ENCODE data around the gene NELL2. TPM values are rescaled to one million over a fixed set of nuclear protein-coding genes. Genes with fewer than 3 reads are reported as not detected.
"Not testable (repeated sequence)": the region's sequence is repeated elsewhere in the genome, so short reads cannot be mapped to it uniquely, and the experiment has no call there.

NELL2 gene
- total RNA-seq, 1 donor, result 208 TPM

- H3K9me3 ChIP-seq (ENCODE audit: low read depth, low read length), result no peaks in the 10 kb centered on the region
- H3K4me3 ChIP-seq (ENCODE audit: low read length), result no peak overlapping the region
- no peaks in the 10 kb centered on the region for H3K4me1 ChIP-seq (ENCODE audit: insufficient read depth, low read length)
- no peaks in the 10 kb centered on the region for H3K27me3 ChIP-seq (ENCODE audit: insufficient read depth, low read length)
Measured at GRCh38 chr12:44708218-44708617, 167.9 kb downstream of the NELL2 start.

- Histone ChIP-seq H3K9me3 (ENCODE audit: low read depth, low read length) (no peaks in the 10 kb centered on the region), H3K27me3 (ENCODE audit: insufficient read depth, low read length) (no peaks in the 10 kb centered on the region), H3K4me3 (ENCODE audit: low read length) (no peak overlapping the region), H3K4me1 (ENCODE audit: insufficient read depth, low read length) (no peaks in the 10 kb centered on the region)
Measured at GRCh38 chr12:44703182-44703910, 172.8 kb downstream of the NELL2 start.

- Histone ChIP-seq H3K4me3 (ENCODE audit: low read length) (no peak overlapping the region), H3K9me3 (ENCODE audit: low read depth, low read length) (no peaks in the 10 kb centered on the region), H3K4me1 (ENCODE audit: insufficient read depth, low read length) (no peaks in the 10 kb centered on the region), H3K27me3 (ENCODE audit: insufficient read depth, low read length) (no peaks in the 10 kb centered on the region)
Measured at GRCh38 chr12:44697511-44697910, 178.6 kb downstream of the NELL2 start.

- Histone ChIP-seq H3K9me3 (ENCODE audit: low read depth, low read length) (no peaks in the 10 kb centered on the region), H3K4me3 (ENCODE audit: low read length) (no peak overlapping the region), H3K4me1 (ENCODE audit: insufficient read depth, low read length) (no peaks in the 10 kb centered on the region), H3K27me3 (ENCODE audit: insufficient read depth, low read length) (no peaks in the 10 kb centered on the region)
Measured at GRCh38 chr12:44696542-44696941, 179.6 kb downstream of the NELL2 start.

GRCh38 chr12:44694017-44694416 is 182.1 kb downstream of the NELL2 start:
- Histone ChIP-seq H3K4me3 (ENCODE audit: low read length) (no peak overlapping the region), H3K4me1 (ENCODE audit: insufficient read depth, low read length) (no peaks in the 10 kb centered on the region), H3K9me3 (ENCODE audit: low read depth, low read length) (no peaks in the 10 kb centered on the region), H3K27me3 (ENCODE audit: insufficient read depth, low read length) (no peaks in the 10 kb centered on the region)

- H3K4me1 ChIP-seq (ENCODE audit: insufficient read depth, low read length), result no peaks in the 10 kb centered on the region
- H3K27me3 ChIP-seq (ENCODE audit: insufficient read depth, low read length), result no peaks in the 10 kb centered on the region
- H3K9me3 ChIP-seq (ENCODE audit: low read depth, low read length), result no peaks in the 10 kb centered on the region
- H3K4me3 ChIP-seq (ENCODE audit: low read length), result no peak overlapping the region
Measured at GRCh38 chr12:44689587-44689986, 186.5 kb downstream of the NELL2 start.

GRCh38 chr12:44686821-44687432 is 189.2 kb downstream of the NELL2 start:
- H3K4me1 ChIP-seq (ENCODE audit: insufficient read depth, low read length); H3K27me3 ChIP-seq (ENCODE audit: insufficient read depth, low read length); H3K4me3 ChIP-seq (ENCODE audit: low read length); H3K9me3 ChIP-seq (ENCODE audit: low read depth, low read length): not testable (repeated sequence)

- Histone ChIP-seq H3K4me3 (ENCODE audit: low read length) (no peak overlapping the region), H3K4me1 (ENCODE audit: insufficient read depth, low read length) (no peaks in the 10 kb centered on the region), H3K27me3 (ENCODE audit: insufficient read depth, low read length) (no peaks in the 10 kb centered on the region), H3K9me3 (ENCODE audit: low read depth, low read length) (no peaks in the 10 kb centered on the region)
Measured at GRCh38 chr12:44677724-44678123, 198.4 kb downstream of the NELL2 start.

GRCh38 chr12:44674875-44675274 is 201.2 kb downstream of the NELL2 start:
- Histone ChIP-seq H3K4me1 (ENCODE audit: insufficient read depth, low read length) (no peaks in the 10 kb centered on the region), H3K27me3 (ENCODE audit: insufficient read depth, low read length) (no peaks in the 10 kb centered on the region), H3K9me3 (ENCODE audit: low read depth, low read length) (peaks cover 3% of the 10 kb centered on the region), H3K4me3 (ENCODE audit: low read length) (no peak overlapping the region)

- Histone ChIP-seq H3K27me3 (ENCODE audit: insufficient read depth, low read length) (no peaks in the 10 kb centered on the region), H3K4me3 (ENCODE audit: low read length) (no peak overlapping the region), H3K4me1 (ENCODE audit: insufficient read depth, low read length) (no peaks in the 10 kb centered on the region), H3K9me3 (ENCODE audit: low read depth, low read length) (peaks cover 5% of the 10 kb centered on the region)
Measured at GRCh38 chr12:44673811-44674210, 202.3 kb downstream of the NELL2 start.

GRCh38 chr12:44672042-44672441 is 204.1 kb downstream of the NELL2 start:
- Histone ChIP-seq H3K4me3 (ENCODE audit: low read length) (no peak overlapping the region), H3K27me3 (ENCODE audit: insufficient read depth, low read length) (no peaks in the 10 kb centered on the region), H3K4me1 (ENCODE audit: insufficient read depth, low read length) (no peaks in the 10 kb centered on the region), H3K9me3 (ENCODE audit: low read depth, low read length) (peaks cover 5% of the 10 kb centered on the region)

GRCh38 chr12:44668443-44668842 is 207.7 kb downstream of the NELL2 start:
- Histone ChIP-seq H3K4me1 (ENCODE audit: insufficient read depth, low read length) (no peaks in the 10 kb centered on the region), H3K9me3 (ENCODE audit: low read depth, low read length) (peaks cover 5% of the 10 kb centered on the region), H3K4me3 (ENCODE audit: low read length) (no peak overlapping the region), H3K27me3 (ENCODE audit: insufficient read depth, low read length) (no peaks in the 10 kb centered on the region)

GRCh38 chr12:44667461-44667860 is 208.7 kb downstream of the NELL2 start:
- Histone ChIP-seq H3K27me3 (ENCODE audit: insufficient read depth, low read length) (no peaks in the 10 kb centered on the region), H3K4me3 (ENCODE audit: low read length) (no peak overlapping the region), H3K9me3 (ENCODE audit: low read depth, low read length) (peaks cover 5% of the 10 kb centered on the region), H3K4me1 (ENCODE audit: insufficient read depth, low read length) (no peaks in the 10 kb centered on the region)

- Histone ChIP-seq H3K9me3 (ENCODE audit: low read depth, low read length) (no peaks in the 10 kb centered on the region), H3K4me3 (ENCODE audit: low read length) (no peak overlapping the region), H3K27me3 (ENCODE audit: insufficient read depth, low read length) (no peaks in the 10 kb centered on the region), H3K4me1 (ENCODE audit: insufficient read depth, low read length) (no peaks in the 10 kb centered on the region)
Measured at GRCh38 chr12:44663291-44663690, 212.8 kb downstream of the NELL2 start.

GRCh38 chr12:44655846-44656245 is 220.3 kb downstream of the NELL2 start:
- no peaks in the 10 kb centered on the region for H3K4me1 ChIP-seq (ENCODE audit: insufficient read depth, low read length)
- H3K9me3 ChIP-seq (ENCODE audit: low read depth, low read length), result no peaks in the 10 kb centered on the region
- H3K4me3 ChIP-seq (ENCODE audit: low read length), result no peak overlapping the region
- H3K27me3 ChIP-seq (ENCODE audit: insufficient read depth, low read length), result no peaks in the 10 kb centered on the region
